Measurements from ENCODE around the gene SNRNP48. TPM values are rescaled to one million over a fixed set of nuclear protein-coding genes. Genes with fewer than 3 reads are reported as not detected.

Gene SNRNP48
- total RNA-seq, 4 donors from 2014 or later, result 7.9 to 12.4 (median 9.7) TPM

GRCh38 chr6:7630792-7631191 lies 40.8 kb downstream of the SNRNP48 start:
- no peaks in the 10 kb centered on the region for H3K9me3 ChIP-seq
- 86% methylated on average over 5 of the region's 5 CpGs for WGBS
- no peak for DNase-seq (ENCODE audit: low spot score in 2 of 2)
- no peak overlapping the region for H3K4me3 ChIP-seq
- TF ChIP-seq POLR2AphosphoS5 (IDR thresholded peaks at IDR 0.05) (no peak), EP300 (IDR thresholded peaks at IDR 0.05) (no peak), CTCF (IDR thresholded peaks at IDR 0.05) (no peak), POLR2A (IDR thresholded peaks at IDR 0.05) (no peak)
- H3K27me3 ChIP-seq, result no peaks in the 10 kb centered on the region
- no peaks in the 10 kb centered on the region for H3K4me1 ChIP-seq
- no peaks in the 10 kb centered on the region for H3K36me3 ChIP-seq
- H3K27ac ChIP-seq, result no peak overlapping the region

- TF ChIP-seq EP300 (IDR thresholded peaks at IDR 0.05), result no peak
- Histone ChIP-seq H3K4me3 (no peak overlapping the region), H3K36me3 (no peaks in the 10 kb centered on the region), H3K4me1 (no peaks in the 10 kb centered on the region), H3K27me3 (no peaks in the 10 kb centered on the region), H3K27ac (no peak overlapping the region), H3K9me3 (no peaks in the 10 kb centered on the region)
- 50% methylated on average over 5 of the region's 5 CpGs for WGBS
- DNase-seq (ENCODE audit: low spot score in 2 of 2), result no peak
Measured at GRCh38 chr6:7631466-7631865, 41.5 kb downstream of the SNRNP48 start.

GRCh38 chr6:7632501-7633290 lies 42.7 kb downstream of the SNRNP48 start:
- H3K36me3 ChIP-seq, result no peaks in the 10 kb centered on the region
- H3K4me1 ChIP-seq, result no peaks in the 10 kb centered on the region
- DNase-seq (ENCODE audit: low spot score in 2 of 2), result no peak
- H3K9me3 ChIP-seq, result no peaks in the 10 kb centered on the region
- H3K27ac ChIP-seq, result no peak overlapping the region
- no peak overlapping the region for H3K4me3 ChIP-seq
- TF ChIP-seq POLR2A (IDR thresholded peaks at IDR 0.05), result no peak
- TF ChIP-seq CTCF (IDR thresholded peaks at IDR 0.05), result no peak
- 87% methylated on average over 8 of the region's 9 CpGs for WGBS
- H3K27me3 ChIP-seq, result no peaks in the 10 kb centered on the region

- no peak for DNase-seq (ENCODE audit: low spot score in 2 of 2)
- 73% methylated on average over 4 of the region's 4 CpGs for whole genome bisulfite sequencing
- Histone ChIP-seq H3K27me3 (no peaks in the 10 kb centered on the region), H3K9me3 (no peaks in the 10 kb centered on the region), H3K36me3 (no peaks in the 10 kb centered on the region), H3K4me3 (no peak overlapping the region), H3K27ac (no peak overlapping the region), H3K4me1 (no peaks in the 10 kb centered on the region)
- no peak for TF ChIP-seq CTCF (IDR thresholded peaks at IDR 0.05)
- no peak for TF ChIP-seq POLR2AphosphoS5 (IDR thresholded peaks at IDR 0.05)
- no peak for TF ChIP-seq POLR2A (IDR thresholded peaks at IDR 0.05)
- TF ChIP-seq EP300 (IDR thresholded peaks at IDR 0.05), result no peak
Measured at GRCh38 chr6:7633361-7633760, 43.4 kb downstream of the SNRNP48 start.

- TF ChIP-seq POLR2A (IDR thresholded peaks at IDR 0.05), result no peak
- TF ChIP-seq EP300 (IDR thresholded peaks at IDR 0.05), result no peak
- no peak for TF ChIP-seq CTCF (IDR thresholded peaks at IDR 0.05)
- no peak for TF ChIP-seq POLR2AphosphoS5 (IDR thresholded peaks at IDR 0.05)
- no peaks in the 10 kb centered on the region for H3K9me3 ChIP-seq
- no peak for DNase-seq (ENCODE audit: low spot score in 2 of 2)
- H3K27me3 ChIP-seq, result no peaks in the 10 kb centered on the region
- 88% methylated on average over 1 of the region's 1 CpG for WGBS
- H3K27ac ChIP-seq, result no peak overlapping the region
- H3K4me3 ChIP-seq, result no peak overlapping the region
- no peaks in the 10 kb centered on the region for H3K4me1 ChIP-seq
- H3K36me3 ChIP-seq, result no peaks in the 10 kb centered on the region
Measured at GRCh38 chr6:7636151-7636550, 46.2 kb downstream of the SNRNP48 start.

- no peaks in the 10 kb centered on the region for H3K4me1 ChIP-seq
- H3K36me3 ChIP-seq, result no peaks in the 10 kb centered on the region
- 81% methylated on average over 3 of the region's 3 CpGs for WGBS
- no peak overlapping the region for H3K4me3 ChIP-seq
- DNase-seq (ENCODE audit: low spot score in 2 of 2), result no peak
- no peak for TF ChIP-seq CTCF (IDR thresholded peaks at IDR 0.05)
- no peak for TF ChIP-seq EP300 (IDR thresholded peaks at IDR 0.05)
- no peak for TF ChIP-seq POLR2A (IDR thresholded peaks at IDR 0.05)
- TF ChIP-seq POLR2AphosphoS5 (IDR thresholded peaks at IDR 0.05), result no peak
- no peaks in the 10 kb centered on the region for H3K9me3 ChIP-seq
- H3K27me3 ChIP-seq, result no peaks in the 10 kb centered on the region
- H3K27ac ChIP-seq, result no peak overlapping the region
Measured at GRCh38 chr6:7637533-7637932, 47.5 kb downstream of the SNRNP48 start.
